ENCODE measurements around the gene MTIF3. TPM values are rescaled to one million over a fixed set of nuclear protein-coding genes. Genes with fewer than 3 reads are reported as not detected.

MTIF3 gene
- total RNA-seq, 1 experiment from 2014 or later, result 40.9 TPM

GRCh38 chr13:27476943-27477703 is 26.8 kb upstream of the MTIF3 start:
- peak; percentile 48 for DNase-seq (ENCODE audit: unreplicated experiment)
- no TSS peak for BruUV-seq (replicated peaks)
- Mint-ChIP-seq H3K9me3 (ENCODE audit: unreplicated experiment) (no peaks in the 10 kb centered on the region), H3K4me3 (ENCODE audit: unreplicated experiment) (no peak overlapping the region), H3K4me1 (ENCODE audit: insufficient read depth, unreplicated experiment) (peaks cover 11% of the 10 kb centered on the region), H3K36me3 (ENCODE audit: insufficient read depth, unreplicated experiment) (no peaks in the 10 kb centered on the region), H3K27me3 (ENCODE audit: insufficient read depth, unreplicated experiment) (no peaks in the 10 kb centered on the region), H3K27ac (ENCODE audit: low read depth, unreplicated experiment) (peak overlapping the region; percentile 62)
- ChIA-PET CTCF (interaction anchor here (0.6 to 1.5 kb wide), 6 partner anchors 9 to 349 kb away, joined by 3 to 7 read pairs (median 4); no protein-coding TSS in a partner anchor), POLR2A (interaction anchor here (1.0 to 2.2 kb wide), 5 partner anchors 11 to 143 kb away, joined by 3 to 15 read pairs (median 5); partner anchors contain the start of genes LNX2 and MTIF3)
- TF ChIP-seq CTCF (IDR thresholded peaks at IDR 0.05; ENCODE audit: unreplicated experiment), result no peak
- intact Hi-C loops (cut with micrococcal nuclease), result no loop called here

- intact Hi-C loops (cut with micrococcal nuclease), result no loop called here
- POLR2A ChIA-PET, result interaction anchor here (0.6 kb wide), 1 partner anchor 24 kb away, joined by 4 read pairs; no protein-coding TSS in a partner anchor
- Mint-ChIP-seq H3K4me3 (ENCODE audit: unreplicated experiment) (no peak overlapping the region), H3K27ac (ENCODE audit: low read depth, unreplicated experiment) (no peak overlapping the region), H3K9me3 (ENCODE audit: unreplicated experiment) (no peaks in the 10 kb centered on the region), H3K27me3 (ENCODE audit: insufficient read depth, unreplicated experiment) (no peaks in the 10 kb centered on the region), H3K36me3 (ENCODE audit: insufficient read depth, unreplicated experiment) (no peaks in the 10 kb centered on the region), H3K4me1 (ENCODE audit: insufficient read depth, unreplicated experiment) (peaks cover 11% of the 10 kb centered on the region)
- CTCF ChIA-PET, result interaction anchor here (1.2 kb wide), 2 partner anchors 9 to 351 kb away, joined by 3 to 4 read pairs; no protein-coding TSS in a partner anchor
- no peak for DNase-seq (ENCODE audit: unreplicated experiment)
- no TSS peak for BruUV-seq (replicated peaks)
- no peak for TF ChIP-seq CTCF (IDR thresholded peaks at IDR 0.05; ENCODE audit: unreplicated experiment)
Measured at GRCh38 chr13:27474751-27475268, 24.4 kb upstream of the MTIF3 start.

- ChIA-PET CTCF (interaction anchor here (0.6 to 1.1 kb wide), 2 partner anchors 9 to 354 kb away, joined by 3 read pairs; no protein-coding TSS in a partner anchor), POLR2A (interaction anchor here (0.5 kb wide), 1 partner anchor 104 kb away, joined by 3 read pairs; no protein-coding TSS in a partner anchor)
- intact Hi-C loops (cut with micrococcal nuclease), result no loop called here
- DNase-seq (ENCODE audit: unreplicated experiment), result no peak
- Mint-ChIP-seq H3K9me3 (ENCODE audit: unreplicated experiment) (no peaks in the 10 kb centered on the region), H3K27ac (ENCODE audit: low read depth, unreplicated experiment) (no peak overlapping the region), H3K27me3 (ENCODE audit: insufficient read depth, unreplicated experiment) (no peaks in the 10 kb centered on the region), H3K4me3 (ENCODE audit: unreplicated experiment) (no peak overlapping the region), H3K4me1 (ENCODE audit: insufficient read depth, unreplicated experiment) (peaks cover 11% of the 10 kb centered on the region), H3K36me3 (ENCODE audit: insufficient read depth, unreplicated experiment) (no peaks in the 10 kb centered on the region)
- no peak for TF ChIP-seq CTCF (IDR thresholded peaks at IDR 0.05; ENCODE audit: unreplicated experiment)
- BruUV-seq (replicated peaks), result no TSS peak
Measured at GRCh38 chr13:27472941-27473340, 22.6 kb upstream of the MTIF3 start.

- Mint-ChIP-seq H3K27ac (ENCODE audit: low read depth, unreplicated experiment) (no peak overlapping the region), H3K4me1 (ENCODE audit: insufficient read depth, unreplicated experiment) (peaks cover 8% of the 10 kb centered on the region), H3K9me3 (ENCODE audit: unreplicated experiment) (no peaks in the 10 kb centered on the region), H3K4me3 (ENCODE audit: unreplicated experiment) (no peak overlapping the region), H3K27me3 (ENCODE audit: insufficient read depth, unreplicated experiment) (no peaks in the 10 kb centered on the region), H3K36me3 (ENCODE audit: insufficient read depth, unreplicated experiment) (no peaks in the 10 kb centered on the region)
- POLR2A ChIA-PET, result no interaction called here
- TF ChIP-seq CTCF (IDR thresholded peaks at IDR 0.05; ENCODE audit: unreplicated experiment), result no peak
- BruUV-seq (replicated peaks), result no TSS peak
- intact Hi-C loops (cut with micrococcal nuclease), result no loop called here
- CTCF ChIA-PET, result interaction anchor here (1.1 kb wide), 1 partner anchor 354 kb away, joined by 3 read pairs; no protein-coding TSS in a partner anchor
- DNase-seq (ENCODE audit: unreplicated experiment), result no peak
Measured at GRCh38 chr13:27472441-27472840, 22.1 kb upstream of the MTIF3 start.

Data from MCF 10A (cell line).